ENCODE results near the gene RNF39.
"Not testable (repeated sequence)": the region's sequence is repeated elsewhere in the genome, so short reads cannot be mapped to it uniquely, and the experiment has no call there.

RNF39 gene

GRCh38 chr6:30031381-30031780, 44.2 kb downstream of the RNF39 start:
- no peak overlapping the region for H3K27ac ChIP-seq (ENCODE audit: low read depth, low read length)
- no peak overlapping the region for H3K4me2 ChIP-seq (ENCODE audit: low read depth, low read length, poor library complexity, severe bottlenecking)
- TF ChIP-seq CTCF (IDR thresholded peaks at IDR 0.05; ENCODE audit: insufficient read depth, low read length, poor library complexity, severe bottlenecking) (no peak), EZH2phosphoT487 (conservative IDR thresholded peaks at IDR 0.05; ENCODE audit: low read length) (no peak)
- no peaks in the 10 kb centered on the region for H3K9me2 ChIP-seq (replicated peaks; ENCODE audit: insufficient read depth, low read length)
- no peak overlapping the region for H3K4me3 ChIP-seq (ENCODE audit: insufficient read depth, low read length, poor library complexity, severe bottlenecking)
- no peaks in the 10 kb centered on the region for H3F3A ChIP-seq (ENCODE audit: insufficient read depth)
- no peaks in the 10 kb centered on the region for H3K9me3 ChIP-seq (ENCODE audit: insufficient read depth, low read length)
- H2AFZ ChIP-seq (ENCODE audit: low read depth, low read length, severe bottlenecking): no peak overlapping the region
- H3K36me3 ChIP-seq (ENCODE audit: low read length): no peaks in the 10 kb centered on the region; the same call in 1 of the 2 replicates
- no peak overlapping the region for H3K9ac ChIP-seq (ENCODE audit: low read length)
- no peaks in the 10 kb centered on the region for H3K79me2 ChIP-seq (ENCODE audit: insufficient read depth, low read length)
- no peaks in the 10 kb centered on the region for H4K20me1 ChIP-seq (ENCODE audit: low read depth, low read length)
- no peaks in the 10 kb centered on the region for H3K27me3 ChIP-seq (ENCODE audit: low read length)

GRCh38 chr6:30029588-30029987, 46.0 kb downstream of the RNF39 start:
- Histone ChIP-seq H3K27me3 (ENCODE audit: low read length) (no peaks in the 10 kb centered on the region), H4K20me1 (ENCODE audit: low read depth, low read length) (no peaks in the 10 kb centered on the region), H3K4me3 (ENCODE audit: insufficient read depth, low read length, poor library complexity, severe bottlenecking) (no peak overlapping the region), H3K36me3 (ENCODE audit: low read length) (no peaks in the 10 kb centered on the region), H3K27ac (ENCODE audit: low read depth, low read length) (no peak overlapping the region), H3K79me2 (ENCODE audit: insufficient read depth, low read length) (no peaks in the 10 kb centered on the region), H3K9me3 (ENCODE audit: insufficient read depth, low read length) (no peaks in the 10 kb centered on the region), H3F3A (ENCODE audit: insufficient read depth) (no peaks in the 10 kb centered on the region), H3K4me2 (ENCODE audit: low read depth, low read length, poor library complexity, severe bottlenecking) (no peak overlapping the region), H3K9me2 (replicated peaks; ENCODE audit: insufficient read depth, low read length) (no peaks in the 10 kb centered on the region), H3K9ac (ENCODE audit: low read length) (no peak overlapping the region), H2AFZ (ENCODE audit: low read depth, low read length, severe bottlenecking) (no peak overlapping the region)
- TF ChIP-seq CTCF (IDR thresholded peaks at IDR 0.05; ENCODE audit: insufficient read depth, low read length, poor library complexity, severe bottlenecking): no peak

- Histone ChIP-seq H3K79me2 (ENCODE audit: insufficient read depth, low read length) (no peaks in the 10 kb centered on the region), H2AFZ (ENCODE audit: low read depth, low read length, severe bottlenecking) (no peak overlapping the region), H3K27me3 (ENCODE audit: low read length) (no peaks in the 10 kb centered on the region), H3K27ac (ENCODE audit: low read depth, low read length) (no peak overlapping the region), H3K4me3 (ENCODE audit: insufficient read depth, low read length, poor library complexity, severe bottlenecking) (no peak overlapping the region), H3K36me3 (ENCODE audit: low read length) (no peaks in the 10 kb centered on the region), H3K4me2 (ENCODE audit: low read depth, low read length, poor library complexity, severe bottlenecking) (no peak overlapping the region), H3K9me2 (replicated peaks; ENCODE audit: insufficient read depth, low read length) (no peaks in the 10 kb centered on the region), H4K20me1 (ENCODE audit: low read depth, low read length) (no peaks in the 10 kb centered on the region), H3F3A (ENCODE audit: insufficient read depth) (no peaks in the 10 kb centered on the region), H3K9me3 (ENCODE audit: insufficient read depth, low read length) (no peaks in the 10 kb centered on the region), H3K9ac (ENCODE audit: low read length) (no peak overlapping the region)
- TF ChIP-seq CTCF (IDR thresholded peaks at IDR 0.05; ENCODE audit: insufficient read depth, low read length, poor library complexity, severe bottlenecking) (no peak), EZH2phosphoT487 (conservative IDR thresholded peaks at IDR 0.05; ENCODE audit: low read length) (no peak)
Observed at GRCh38 chr6:30025186-30025585, 50.4 kb downstream of the RNF39 start.

GRCh38 chr6:30022712-30023111, 52.9 kb downstream of the RNF39 start:
- H3K27me3 ChIP-seq (ENCODE audit: low read length); H3K79me2 ChIP-seq (ENCODE audit: insufficient read depth, low read length); H3K36me3 ChIP-seq (ENCODE audit: low read length): not testable (repeated sequence)

More at GRCh38 chr6:30022712-30023111, 52.9 kb downstream of the RNF39 start:
- not testable (repeated sequence) for H2AFZ ChIP-seq (ENCODE audit: low read depth, low read length, severe bottlenecking); H4K20me1 ChIP-seq (ENCODE audit: low read depth, low read length); H3K4me3 ChIP-seq (ENCODE audit: insufficient read depth, low read length, poor library complexity, severe bottlenecking); H3K9me3 ChIP-seq (ENCODE audit: insufficient read depth, low read length); H3K4me2 ChIP-seq (ENCODE audit: low read depth, low read length, poor library complexity, severe bottlenecking); H3K9ac ChIP-seq (ENCODE audit: low read length); H3K9me2 ChIP-seq (replicated peaks; ENCODE audit: insufficient read depth, low read length); H3K27ac ChIP-seq (ENCODE audit: low read depth, low read length); H3F3A ChIP-seq (ENCODE audit: insufficient read depth)
